GM19328 (cell line): Measurements from ENCODE around the gene DENND4C.
"Not testable (repeated sequence)": the region's sequence is repeated elsewhere in the genome, so short reads cannot be mapped to it uniquely, and the experiment has no call there.

Experiments used
- ATAC-seq: cut with Tn5 transposase; IDR thresholded peaks from one replicate; pipeline ENCODE4 v1.9.1; 2021; ENCODE audit warnings: mild to moderate bottlenecking, moderate library complexity; ENCODE audit not compliant: unreplicated experiment

DENND4C gene

GRCh38 chr9:19230355-19231125 lies at the start of gene DENND4C:
Gene DENND4C, plus strand, starts transcription at chr9:19230693. Its CDS starts 45,482 bp downstream, at chr9:19276175.
- peak; percentile 75 for ATAC-seq

DNA sequence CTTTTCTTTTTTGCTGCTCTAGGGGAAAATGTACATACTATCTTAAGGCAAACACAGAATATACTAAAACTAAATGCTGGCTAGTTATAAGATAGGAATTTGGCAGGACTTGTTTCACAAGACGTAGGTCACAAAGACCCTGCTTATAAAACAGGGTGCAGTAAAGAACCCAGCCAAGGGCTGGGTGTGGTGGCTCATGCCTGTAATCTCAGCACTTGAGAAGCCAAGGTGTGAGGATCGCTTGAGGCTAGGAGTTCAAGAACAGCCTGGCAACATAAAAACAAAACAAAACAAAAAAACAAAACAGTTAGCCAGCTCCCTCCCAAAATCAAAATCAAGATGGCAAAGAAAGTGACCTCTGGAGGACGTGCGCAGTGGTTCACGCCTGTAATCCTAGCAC lies 49.5 kb upstream of the DENND4C start:
- ATAC-seq, result no peak

DNA sequence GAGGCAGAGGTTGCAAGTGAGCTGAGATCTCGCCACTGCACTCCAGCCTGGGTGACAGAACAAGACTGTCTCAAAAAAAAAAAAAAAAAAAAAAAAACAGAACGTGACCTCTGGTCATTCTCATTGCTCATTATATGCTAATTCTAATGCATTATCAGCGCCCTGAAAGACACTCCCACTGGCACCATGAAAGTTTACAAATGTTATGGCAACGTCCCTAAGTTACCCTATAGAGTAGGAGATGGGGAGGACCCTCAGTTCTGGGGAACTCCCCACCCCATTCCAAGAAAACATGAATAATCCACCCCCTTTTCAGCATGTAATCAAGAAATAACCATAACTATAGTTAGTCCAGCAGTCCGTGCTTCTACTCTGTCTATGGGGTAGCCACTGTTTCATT lies 48.9 kb upstream of the DENND4C start:
- ATAC-seq, result no peak

GRCh38 chr9:19184144-19184917 lies 46.2 kb upstream of the DENND4C start:
- peak; percentile 98 for ATAC-seq

- no peak for ATAC-seq
Observed at GRCh38 chr9:19185191-19185590, 45.3 kb upstream of the DENND4C start.

- no peak for ATAC-seq
Observed at GRCh38 chr9:19186232-19186631, 44.3 kb upstream of the DENND4C start.

DNA sequence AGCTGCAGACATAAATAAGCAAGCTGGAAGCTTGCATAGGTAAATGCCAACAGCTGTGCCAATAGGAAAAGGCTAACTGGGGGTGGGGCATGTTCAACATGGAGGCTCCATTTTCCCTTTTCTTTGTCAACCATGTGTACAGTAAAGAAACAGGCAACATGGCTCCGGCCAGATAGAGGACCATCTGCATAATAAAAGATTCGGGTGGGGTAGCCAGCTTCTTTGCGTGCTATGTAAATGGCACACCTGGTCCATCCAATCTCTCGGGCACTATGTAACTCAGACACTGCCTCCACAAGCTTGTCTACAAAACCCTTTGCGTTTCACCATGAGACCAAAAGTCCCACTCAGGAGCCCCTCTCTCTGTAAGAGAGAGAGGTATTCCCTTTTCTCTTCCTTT lies 41.7 kb upstream of the DENND4C start:
- ATAC-seq, result no peak

DNA sequence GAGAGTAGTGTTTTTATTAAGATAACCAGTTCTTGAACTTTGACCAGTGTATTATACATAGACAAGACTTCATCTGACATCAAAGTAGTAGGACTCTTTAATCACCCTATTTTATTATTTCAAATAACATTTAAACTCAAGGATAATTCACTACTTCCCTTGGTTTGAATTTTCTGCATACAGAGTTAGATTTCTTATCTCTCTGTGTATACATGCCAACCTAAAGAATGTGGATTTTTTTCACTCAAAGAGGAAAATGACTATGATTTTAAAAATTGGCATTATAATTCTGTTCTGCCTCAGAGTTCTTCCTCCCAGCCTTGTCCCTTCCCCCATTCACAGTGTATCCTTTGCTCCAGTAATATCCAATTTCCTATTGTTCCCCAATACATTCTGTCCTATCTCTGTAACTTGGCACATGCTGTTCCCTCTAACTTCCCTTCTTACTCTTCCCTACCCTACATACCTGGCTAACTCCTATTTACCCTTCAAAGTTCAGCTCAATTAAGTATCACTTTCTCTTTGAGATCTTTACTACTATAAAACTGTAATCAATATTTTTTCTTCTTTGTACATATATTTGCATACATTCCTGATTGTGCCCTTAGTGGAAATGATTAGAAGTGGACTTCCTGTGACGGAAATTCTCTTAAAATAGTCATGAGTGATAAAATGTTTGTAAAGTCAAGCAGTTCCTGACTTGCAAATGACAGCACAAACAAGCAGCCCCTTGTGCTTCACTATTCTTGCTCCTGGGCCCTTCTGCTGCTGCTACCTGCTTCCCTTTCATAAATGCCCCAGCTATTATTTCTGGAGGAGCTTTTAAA lies 38.1 kb upstream of the DENND4C start:
- ATAC-seq, result no peak

- ATAC-seq, result no peak
Observed at GRCh38 chr9:19193029-19193324, 37.5 kb upstream of the DENND4C start.

GRCh38 chr9:19193358-19193973 lies 37.0 kb upstream of the DENND4C start:
- ATAC-seq, result not testable (repeated sequence)

- ATAC-seq, result no peak
Observed at GRCh38 chr9:19198406-19198805, 32.1 kb upstream of the DENND4C start.

GRCh38 chr9:19199012-19199411 lies 31.5 kb upstream of the DENND4C start:
- no peak for ATAC-seq

GRCh38 chr9:19200229-19200628 lies 30.3 kb upstream of the DENND4C start:
- no peak for ATAC-seq

GRCh38 chr9:19201899-19202891 lies 28.3 kb upstream of the DENND4C start:
- no peak for ATAC-seq

GRCh38 chr9:19203058-19203457 lies 27.4 kb upstream of the DENND4C start:
- ATAC-seq, result no peak

DNA sequence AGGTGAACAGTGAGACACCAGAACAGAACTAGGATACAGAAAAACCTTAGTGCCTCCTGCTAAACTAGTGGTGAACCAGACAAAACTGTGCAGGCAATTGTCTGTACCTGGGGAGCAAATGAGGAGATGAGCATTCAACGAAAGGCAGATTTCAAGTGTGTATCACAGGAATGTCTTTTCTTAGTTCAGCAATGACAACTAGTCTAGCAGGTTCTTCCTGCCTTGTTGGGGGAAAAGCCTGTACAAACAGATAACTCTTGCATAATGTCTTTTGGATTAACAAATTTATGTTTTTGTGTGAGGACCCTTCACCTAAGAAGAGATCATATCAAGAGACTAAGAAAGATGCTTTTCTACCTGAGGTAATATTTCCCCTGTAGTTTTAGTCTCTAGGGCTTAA lies 21.8 kb upstream of the DENND4C start:
- no peak for ATAC-seq

DNA sequence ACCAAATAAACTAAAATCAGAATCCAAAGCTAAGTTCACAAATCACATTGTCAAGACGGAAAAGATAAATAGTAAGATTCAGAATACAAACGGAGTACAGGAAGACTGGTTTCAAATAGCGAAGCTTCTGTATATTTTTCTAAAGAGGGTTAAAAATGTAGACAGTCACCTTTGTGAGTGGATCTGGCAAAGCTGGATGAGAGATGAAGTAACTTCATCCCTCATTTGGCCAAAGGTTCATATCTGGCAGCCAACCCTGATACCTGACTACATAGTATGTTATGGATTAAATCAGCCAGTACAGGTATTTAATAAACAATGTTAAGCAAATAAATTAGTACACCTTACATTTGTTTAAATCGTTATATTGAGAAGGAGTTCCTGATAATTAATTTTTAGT lies 21.3 kb upstream of the DENND4C start:
- no peak for ATAC-seq

DNA sequence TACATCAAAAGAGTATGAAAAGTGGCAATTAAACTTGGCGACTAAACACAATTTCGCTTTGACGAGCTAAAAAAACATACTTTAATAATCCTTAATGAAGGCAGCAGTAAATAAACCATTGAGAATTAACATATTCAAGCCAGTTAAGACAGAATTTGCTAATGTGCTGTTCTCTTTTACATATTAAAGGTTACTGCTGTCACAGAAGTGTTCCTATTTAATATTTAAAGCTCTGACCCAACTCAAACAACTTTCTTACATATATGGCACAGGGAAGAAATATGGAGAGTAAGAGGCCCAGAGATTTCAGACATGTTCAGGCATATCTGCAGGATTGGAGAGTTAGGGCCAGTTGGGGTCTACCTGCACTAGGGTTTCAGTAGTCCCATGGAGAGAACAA lies 16.7 kb upstream of the DENND4C start:
- ATAC-seq, result no peak

DNA sequence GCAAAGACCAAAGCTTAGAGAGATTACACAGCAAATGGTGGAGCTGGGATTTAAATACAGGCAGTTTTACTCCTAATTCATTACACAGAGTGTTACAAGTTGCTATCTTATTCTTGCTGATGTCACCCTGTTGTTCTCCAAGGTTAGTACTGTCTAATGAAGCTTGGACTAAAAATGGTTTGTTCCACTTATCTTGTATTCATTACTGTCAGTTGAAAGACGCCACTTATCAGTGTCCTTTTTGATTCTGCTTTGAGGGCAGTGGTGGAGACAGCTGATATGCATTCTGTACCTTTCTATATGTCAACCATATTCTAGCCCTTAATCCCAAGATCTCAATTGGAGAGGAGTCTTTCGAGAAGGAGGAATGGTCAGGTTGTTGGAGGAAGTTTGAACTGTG lies 14.0 kb upstream of the DENND4C start:
- no peak for ATAC-seq

DNA sequence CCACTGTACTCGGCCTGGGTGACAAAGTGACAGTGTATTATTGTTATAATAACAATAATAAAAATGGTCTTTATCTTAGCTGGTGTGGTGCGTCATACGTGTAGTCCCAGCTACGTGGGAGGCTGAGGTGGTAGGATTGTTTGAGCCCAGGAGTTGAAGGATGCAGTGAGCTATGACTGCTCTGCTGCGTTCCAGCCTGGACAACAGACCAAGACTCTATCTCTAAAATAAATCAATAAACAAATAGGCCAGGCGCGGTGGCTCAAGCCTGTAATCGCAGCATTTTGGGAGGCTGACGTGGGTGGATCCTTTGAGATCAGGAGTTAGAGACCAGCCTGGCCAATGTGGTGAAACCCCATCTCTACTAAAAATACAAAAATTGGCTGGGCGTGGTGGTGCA lies 9.2 kb upstream of the DENND4C start:
- ATAC-seq, result no peak
